Brain microvascular endothelial cell (primary cell): ENCODE measurements around the gene QSOX1.
"Not testable (repeated sequence)": the region's sequence is repeated elsewhere in the genome, so short reads cannot be mapped to it uniquely, and the experiment has no call there.

Experiments used
- DNase-seq: peaks from one replicate; pipeline ENCODE4 v3.0.0-alpha.2; 2020
- H3K27ac ChIP-seq: fragments of 250-450 bp; sonication (Bioruptor Pico); 2 replicates; pipeline ENCODE4 v1.5.1; 2020; ENCODE audit warnings: mild to moderate bottlenecking, moderate library complexity
- H3K27me3 ChIP-seq: fragments of 250-450 bp; sonication (Bioruptor Pico); replicated peaks from 2 replicates; pipeline ENCODE4 v1.5.1; 2020; ENCODE audit warnings: mild to moderate bottlenecking
- H3K36me3 ChIP-seq: fragments of 250-450 bp; sonication (Bioruptor Pico); replicated peaks from 2 replicates; pipeline ENCODE4 v1.5.1; 2020; ENCODE audit warnings: mild to moderate bottlenecking
- H3K4me3 ChIP-seq: 2 replicates; pipeline ENCODE4 v1.5.1; 2011; ENCODE audit warnings: low read depth, mild to moderate bottlenecking, control low read depth, low read length, moderate library complexity
- CTCF ChIP-seq: IDR thresholded peaks from 2 replicates; pipeline ENCODE4 v1.5.1; 2011; ENCODE audit warnings: low read depth, mild to moderate bottlenecking, moderate library complexity, low read length, control low read depth, inconsistent platforms; ENCODE audit errors: missing control alignments
- in situ Hi-C: cut with HindIII; loops from 2 replicates; pipeline ENCODE4 v1.10.0; 2017; ENCODE audit warnings: low sequenced_read_pairs, low pct_ligation_motif_present

The QSOX1 gene

DNA sequence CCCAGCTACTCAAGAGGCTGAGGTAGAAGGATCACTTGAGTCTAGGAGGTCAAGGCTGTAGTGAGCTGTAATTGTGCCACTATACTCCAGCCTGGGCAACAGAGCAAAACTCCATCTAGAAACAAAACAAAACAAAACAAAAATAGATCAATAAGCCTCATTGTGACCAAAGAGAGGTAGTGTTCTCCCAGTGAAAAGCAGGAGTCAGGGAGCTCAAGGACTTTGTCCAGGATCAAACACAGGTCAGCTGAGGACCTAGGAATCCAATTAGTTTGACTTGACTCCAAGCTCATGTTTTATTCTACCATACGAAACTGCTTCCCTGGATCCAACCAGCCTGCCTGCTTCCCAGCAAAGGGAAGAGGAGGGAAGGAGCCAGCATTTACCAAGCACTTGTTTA lies 21.5 kb upstream of the QSOX1 start:
- H3K27me3 ChIP-seq: no peaks in the 10 kb centered on the region
- H3K4me3 ChIP-seq: no peak overlapping the region
- no peaks in the 10 kb centered on the region for H3K36me3 ChIP-seq
- in situ Hi-C loops: no loop called here
- no peak for TF ChIP-seq CTCF
- no peak overlapping the region for H3K27ac ChIP-seq
- no peak for DNase-seq

DNA sequence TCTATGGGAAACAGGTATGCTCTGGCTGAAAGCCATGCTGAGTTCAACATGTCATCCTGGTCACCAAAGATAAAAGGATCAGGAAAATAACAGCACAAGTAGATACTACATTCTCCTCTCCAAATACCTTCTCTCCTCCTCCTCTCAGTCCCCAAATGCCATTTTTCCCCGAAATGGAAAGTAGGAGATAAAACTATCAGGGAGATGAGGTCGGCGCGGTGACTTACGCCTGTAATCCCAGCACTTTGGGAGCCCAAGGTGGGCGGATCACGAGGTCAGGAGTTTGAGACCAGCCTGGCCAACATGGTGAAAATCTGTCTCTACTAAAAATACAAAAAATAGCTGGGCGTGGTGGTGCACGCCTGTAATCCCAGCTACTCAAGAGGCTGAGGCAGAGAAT lies 21.0 kb upstream of the QSOX1 start:
- DNase-seq, H3K27me3 ChIP-seq, H3K27ac ChIP-seq, H3K4me3 ChIP-seq, in situ Hi-C loops, H3K36me3 ChIP-seq: not testable (repeated sequence)

- H3K4me3 ChIP-seq: no peak overlapping the region
- no peaks in the 10 kb centered on the region for H3K27me3 ChIP-seq
- no peak overlapping the region for H3K27ac ChIP-seq
- no peaks in the 10 kb centered on the region for H3K36me3 ChIP-seq
- no peak for DNase-seq
- in situ Hi-C loops: no loop called here
- TF ChIP-seq CTCF: no peak
These were observed 19.1 kb upstream of the QSOX1 start for GRCh38 chr1:180135535-180135934.

- no peak overlapping the region for H3K27ac ChIP-seq
- no peak for TF ChIP-seq CTCF
- DNase-seq: no peak
These were observed 18.2 kb upstream of the QSOX1 start for GRCh38 chr1:180136331-180136967.

GRCh38 chr1:180136968-180137356 lies 17.7 kb upstream of the QSOX1 start:
- Histone ChIP-seq H3K27me3 (no peaks in the 10 kb centered on the region), H3K27ac (no peak overlapping the region), H3K36me3 (no peaks in the 10 kb centered on the region), H3K4me3 (no peak overlapping the region)
- no peak for DNase-seq
- TF ChIP-seq CTCF: no peak
- in situ Hi-C loops: no loop called here

More at GRCh38 chr1:180136331-180136967, 18.2 kb upstream of the QSOX1 start:
- H3K36me3 ChIP-seq: no peaks in the 10 kb centered on the region
- no peaks in the 10 kb centered on the region for H3K27me3 ChIP-seq
- in situ Hi-C loops: no loop called here
- no peak overlapping the region for H3K4me3 ChIP-seq

DNA sequence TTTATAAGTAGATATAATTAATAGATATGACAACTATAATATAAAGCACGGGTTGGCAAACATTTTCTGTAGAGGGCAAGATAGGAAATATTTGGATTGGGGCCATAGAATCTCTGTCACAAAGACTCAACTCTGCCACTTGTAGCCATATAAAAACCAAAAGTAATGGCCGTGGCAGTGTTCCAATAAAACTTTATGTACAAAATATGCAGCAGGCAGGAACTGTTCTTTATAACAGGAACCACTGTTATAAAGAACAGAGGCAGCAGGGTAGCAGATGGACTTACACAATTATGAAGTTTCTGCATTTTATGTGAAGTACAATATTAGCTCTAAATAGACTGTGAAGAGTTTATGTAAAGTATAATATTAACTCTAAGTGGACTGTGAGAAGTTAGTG lies 16.9 kb upstream of the QSOX1 start:
- no peak for TF ChIP-seq CTCF
- no peak overlapping the region for H3K4me3 ChIP-seq
- in situ Hi-C loops: no loop called here
- H3K27ac ChIP-seq: no peak overlapping the region
- no peak for DNase-seq
- no peaks in the 10 kb centered on the region for H3K36me3 ChIP-seq
- no peaks in the 10 kb centered on the region for H3K27me3 ChIP-seq
